Left lung (tissue), 10 donors: ENCODE results near the gene GSPT1. TPM values are rescaled to one million over a fixed set of nuclear protein-coding genes. Genes with fewer than 3 reads are reported as not detected.
"Not testable (repeated sequence)": the region's sequence is repeated elsewhere in the genome, so short reads cannot be mapped to it uniquely, and the experiment has no call there.

ENCODE experiments used
- ATAC-seq: fragments of 200-7000 bp; cut with Tn5 transposase; one replicate; pipeline ENCODE4 v1.9.1; 2020; ENCODE audit warnings: moderate library complexity
- DNase-seq, 4 donors: peaks; one replicate each; pipeline ENCODE4 v3.0.0-alpha.2; 2013 to 2020
- H3K27ac ChIP-seq, 2 donors: fragments of 200-600 bp; sonication (generic) in 1 of 2; one replicate each; pipeline versions ENCODE4 v1.5.0 to v1.8.0; 2020 to 2021
- H3K27me3 ChIP-seq, 2 donors: fragments of 200-600 bp; sonication (generic) in 1 of 2; one replicate each; pipeline versions ENCODE4 v1.5.0 to v1.8.0; 2020 to 2021
- H3K36me3 ChIP-seq, 2 donors: fragments of 200-600 bp; sonication (generic) in 1 of 2; one replicate each; pipeline versions ENCODE4 v1.5.0 to v1.8.0; 2020 to 2021
- H3K4me1 ChIP-seq, 2 donors: fragments of 200-600 bp; one replicate each; pipeline ENCODE4 v1.8.0; 2021
- H3K4me3 ChIP-seq, 2 donors: fragments of 200-600 bp; sonication (generic) in 1 of 2; one replicate each; pipeline versions ENCODE4 v1.5.0 to v1.8.0; 2020 to 2021; ENCODE audit warnings: mild to moderate bottlenecking in 1 of 2
- H3K9me3 ChIP-seq, 2 donors: fragments of 200-600 bp; sonication (generic) in 1 of 2; one replicate each; pipeline versions ENCODE4 v1.5.0 to v1.8.0; 2020 to 2021
- intact Hi-C, 2 donors: fragments of 100-400 bp; cut with DNase I; formaldehyde crosslinking; loops; one replicate each; pipeline versions ENCODE4 v1.11.2 to v1.14.2; 2022
- polyA plus RNA-seq, 6 donors: library from polyadenylated mRNA; unstranded; fragments of 120-200 nt; gene quantifications; one replicate each; pipeline ENCODE4 v1.2.1, GENCODE V29; 2013; ENCODE audit not compliant: insufficient read length in 6 of 6
- total RNA-seq, 2 donors: library from RNA; stranded (reverse); fragmentation: NEBNext Ultra II Directional; extraction: Animal tissue kit (Norgen Biotek cat#: 25700); gene quantifications; one replicate each; pipeline ENCODE4 v1.2.1, GENCODE V29; 2021
- TF ChIP-seq, protein P1 (sequence below), 2 donors: fragments of 200-600 bp; sonication (generic) in 1 of 2; IDR thresholded peaks; one replicate each; pipeline versions ENCODE4 v1.5.0 to v1.8.0; 2021; ENCODE audit warnings: antibody characterized with exemption in 2 of 2
- donor health status: DM: no; HTN: yes; CAD: no.
- donor health status: DM: no; HTN: no; CAD: no.

The GSPT1 gene
- total and polyA plus RNA-seq, 8 donors = 93.5 to 140 (median 107) TPM

- Histone ChIP-seq H3K27ac (no peak overlapping the region), H3K36me3 (peaks cover 0 to 44% of the 10 kb centered on the region in 2 donors), H3K4me3 (no peak overlapping the region), H3K27me3 (no peaks in the 10 kb centered on the region), H3K4me1 (peaks cover 0 to 15% of the 10 kb centered on the region in 2 donors), H3K9me3 (no peaks in the 10 kb centered on the region)
- intact Hi-C loops = no loop called here
- TF ChIP-seq, protein P1, sequence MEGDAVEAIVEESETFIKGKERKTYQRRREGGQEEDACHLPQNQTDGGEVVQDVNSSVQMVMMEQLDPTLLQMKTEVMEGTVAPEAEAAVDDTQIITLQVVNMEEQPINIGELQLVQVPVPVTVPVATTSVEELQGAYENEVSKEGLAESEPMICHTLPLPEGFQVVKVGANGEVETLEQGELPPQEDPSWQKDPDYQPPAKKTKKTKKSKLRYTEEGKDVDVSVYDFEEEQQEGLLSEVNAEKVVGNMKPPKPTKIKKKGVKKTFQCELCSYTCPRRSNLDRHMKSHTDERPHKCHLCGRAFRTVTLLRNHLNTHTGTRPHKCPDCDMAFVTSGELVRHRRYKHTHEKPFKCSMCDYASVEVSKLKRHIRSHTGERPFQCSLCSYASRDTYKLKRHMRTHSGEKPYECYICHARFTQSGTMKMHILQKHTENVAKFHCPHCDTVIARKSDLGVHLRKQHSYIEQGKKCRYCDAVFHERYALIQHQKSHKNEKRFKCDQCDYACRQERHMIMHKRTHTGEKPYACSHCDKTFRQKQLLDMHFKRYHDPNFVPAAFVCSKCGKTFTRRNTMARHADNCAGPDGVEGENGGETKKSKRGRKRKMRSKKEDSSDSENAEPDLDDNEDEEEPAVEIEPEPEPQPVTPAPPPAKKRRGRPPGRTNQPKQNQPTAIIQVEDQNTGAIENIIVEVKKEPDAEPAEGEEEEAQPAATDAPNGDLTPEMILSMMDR (IDR thresholded peaks at IDR 0.05) = no peak
- ATAC-seq (no peak), DNase-seq (no peak)
Observed at GRCh38 chr16:11835309-11835708, 80.4 kb downstream of the GSPT1 start.

DNA sequence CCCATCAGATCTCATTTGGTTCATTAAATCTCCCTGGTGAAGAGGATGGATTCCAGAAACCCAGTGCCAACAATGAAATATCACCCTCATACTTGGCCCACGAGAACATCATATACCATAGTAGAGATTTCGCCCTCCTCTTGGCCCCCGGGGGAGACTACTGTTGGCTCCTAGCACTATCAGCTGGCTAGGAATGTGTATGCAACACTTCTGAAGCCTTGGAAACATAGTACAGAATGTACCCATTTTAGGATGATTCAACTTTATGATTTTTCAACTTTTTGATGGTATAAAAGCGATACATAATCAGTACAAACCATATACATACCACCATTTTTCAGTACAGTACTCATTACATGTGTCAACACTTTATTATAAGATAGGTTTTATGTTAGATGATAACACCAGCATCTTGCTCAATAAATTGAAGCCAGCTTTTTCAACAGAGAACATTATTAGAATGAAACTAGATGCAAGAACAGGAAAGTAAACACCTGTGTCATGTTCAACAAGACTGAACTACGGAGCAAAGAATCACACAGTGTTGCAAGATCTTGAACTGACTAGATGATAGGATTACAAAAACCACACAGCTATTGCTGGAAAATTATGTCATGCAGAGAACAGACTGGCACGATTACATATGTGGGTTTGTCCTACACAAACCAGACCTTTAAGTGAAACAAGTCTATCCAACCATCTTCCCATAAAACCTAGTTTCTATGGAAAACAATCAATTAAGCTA, 81.6 kb downstream of the GSPT1 start:
- no peak overlapping the region for H3K27ac ChIP-seq
- DNase-seq (no peak), ATAC-seq (peak; percentile 59)
- H3K27me3 ChIP-seq = no peaks in the 10 kb centered on the region
- TF ChIP-seq, protein P1 (IDR thresholded peaks at IDR 0.05) = no peak
- H3K9me3 ChIP-seq = no peaks in the 10 kb centered on the region
- peaks cover 0 to 32% of the 10 kb centered on the region in 2 donors for H3K36me3 ChIP-seq
- H3K4me3 ChIP-seq = no peak overlapping the region
- peaks cover 0 to 15% of the 10 kb centered on the region in 2 donors for H3K4me1 ChIP-seq
- intact Hi-C loops = no loop called here

GRCh38 chr16:11828696-11829095, 87.1 kb downstream of the GSPT1 start:
- ATAC-seq (no peak), DNase-seq (no peak)
- peaks cover 2 to 19% of the 10 kb centered on the region in 2 donors for H3K4me1 ChIP-seq
- H3K27ac ChIP-seq = no peak overlapping the region
- H3K27me3 ChIP-seq = no peaks in the 10 kb centered on the region
- no peaks in the 10 kb centered on the region for H3K9me3 ChIP-seq
- no peaks in the 10 kb centered on the region for H3K36me3 ChIP-seq
- TF ChIP-seq, protein P1 (IDR thresholded peaks at IDR 0.05) = no peak
- H3K4me3 ChIP-seq = no peak overlapping the region
- intact Hi-C loops = no loop called here

DNA sequence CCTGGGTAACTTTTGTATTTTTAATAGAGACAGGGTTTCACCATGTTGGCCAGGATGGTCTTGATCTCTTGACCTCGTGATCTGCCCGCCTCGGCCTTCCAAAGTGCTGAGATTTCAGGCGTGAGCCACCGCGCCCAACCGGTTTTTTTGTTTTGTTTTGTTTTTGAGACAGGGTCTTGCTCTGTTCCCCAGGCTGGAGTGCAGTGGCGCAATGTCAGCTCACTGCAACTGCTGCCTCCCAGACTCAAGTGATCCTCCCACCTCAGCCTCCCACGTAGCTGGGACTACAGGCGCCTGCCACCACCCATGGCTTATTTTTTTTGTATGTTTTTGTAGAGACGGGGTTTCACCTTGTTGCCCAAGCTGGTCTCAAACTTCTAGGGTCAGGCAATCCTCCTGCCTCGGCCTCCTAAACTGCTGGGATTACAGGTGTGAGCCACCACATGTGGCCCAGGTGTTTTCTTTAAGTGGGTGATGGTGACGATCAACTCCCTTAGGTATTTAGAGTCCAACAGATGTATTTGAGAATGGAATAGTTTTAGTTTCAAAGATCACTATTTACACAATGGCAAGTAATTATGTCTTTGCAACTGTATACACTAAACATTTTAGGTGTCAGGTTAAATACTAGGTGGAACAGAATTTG, 90.1 kb downstream of the GSPT1 start:
- H3K36me3 ChIP-seq, H3K9me3 ChIP-seq, DNase-seq, H3K4me3 ChIP-seq, H3K27ac ChIP-seq, H3K27me3 ChIP-seq, ATAC-seq, intact Hi-C loops: not testable (repeated sequence)
- H3K4me1 ChIP-seq = peaks cover 2 to 36% of the 10 kb centered on the region in 2 donors

GRCh38 chr16:11824362-11824761, 91.4 kb downstream of the GSPT1 start:
- Histone ChIP-seq H3K4me3 (no peak overlapping the region), H3K27me3 (no peaks in the 10 kb centered on the region), H3K36me3 (no peaks in the 10 kb centered on the region), H3K27ac (no peak overlapping the region), H3K9me3 (no peaks in the 10 kb centered on the region), H3K4me1 (peaks cover 2 to 36% of the 10 kb centered on the region in 2 donors)
- ATAC-seq (peak; percentile 76), DNase-seq (peak in 2 of 4 donors; percentile 10 to 69)
- TF ChIP-seq, protein P1 (IDR thresholded peaks at IDR 0.05) = no peak
- intact Hi-C loops = no loop called here

- not testable (repeated sequence) for H3K27ac ChIP-seq, H3K9me3 ChIP-seq
Observed at GRCh38 chr16:11823645-11824044, 92.1 kb downstream of the GSPT1 start.

More at GRCh38 chr16:11823645-11824044, 92.1 kb downstream of the GSPT1 start:
- H3K4me1 ChIP-seq = peaks cover 2 to 36% of the 10 kb centered on the region in 2 donors
- H3K4me3 ChIP-seq, DNase-seq, intact Hi-C loops, ATAC-seq, H3K36me3 ChIP-seq, H3K27me3 ChIP-seq: not testable (repeated sequence)
